KMS-11 (cell line): Measurements from ENCODE around the gene CACNA2D3.
"Not testable (repeated sequence)": the region's sequence is repeated elsewhere in the genome, so short reads cannot be mapped to it uniquely, and the experiment has no call there.

ENCODE experiments used
- H2AFZ ChIP-seq: fragments of 200-600 bp; sonication (generic); 2 replicates; pipeline ENCODE4 v1.6.1; 2016; ENCODE audit warnings: antibody characterized with exemption, mixed run types, low read depth
- H3K27ac ChIP-seq: fragments of 200-600 bp; sonication (generic); 2 replicates; pipeline ENCODE4 v1.6.1; 2016; ENCODE audit warnings: mild to moderate bottlenecking, mixed run types
- H3K27me3 ChIP-seq: fragments of 200-600 bp; sonication (generic); 2 replicates; pipeline ENCODE4 v1.6.1; 2017; ENCODE audit warnings: mild to moderate bottlenecking, low read depth, mixed run types, moderate library complexity; ENCODE audit not compliant: insufficient read depth
- H3K36me3 ChIP-seq: fragments of 200-600 bp; sonication (generic); 2 replicates; pipeline ENCODE4 v1.6.1; 2017; ENCODE audit warnings: mild to moderate bottlenecking, mixed run types; ENCODE audit not compliant: insufficient read depth
- H3K4me1 ChIP-seq: fragments of 200-600 bp; sonication (generic); 2 replicates; pipeline ENCODE4 v1.6.1; 2016; ENCODE audit warnings: mild to moderate bottlenecking, low read depth, mixed run types; ENCODE audit not compliant: poor library complexity, severe bottlenecking
- H3K4me2 ChIP-seq: fragments of 200-600 bp; sonication (generic); 2 replicates; pipeline ENCODE4 v1.7.0; 2016; ENCODE audit warnings: mild to moderate bottlenecking, mixed run types
- H3K4me3 ChIP-seq: fragments of 200-600 bp; sonication (generic); IDR thresholded peaks from 2 replicates; pipeline ENCODE4 v1.6.1; 2017; ENCODE audit warnings: low read depth, low read length, mixed read lengths; ENCODE audit not compliant: insufficient read depth
- H3K79me2 ChIP-seq: fragments of 200-600 bp; sonication (generic); 2 replicates; pipeline ENCODE4 v1.6.1; 2016; ENCODE audit warnings: low read depth, mixed run types; ENCODE audit not compliant: insufficient read depth
- H3K9ac ChIP-seq: fragments of 200-600 bp; sonication (generic); 2 replicates; pipeline ENCODE4 v1.6.1; 2016; ENCODE audit warnings: mild to moderate bottlenecking, mixed run types
- H4K20me1 ChIP-seq: fragments of 200-600 bp; sonication (generic); 2 replicates; pipeline ENCODE4 v1.6.1; 2016; ENCODE audit warnings: mild to moderate bottlenecking, mixed run types; ENCODE audit not compliant: insufficient read depth
- TF ChIP-seq, protein P1 (sequence below): fragments of 200-600 bp; sonication (generic); conservative IDR thresholded peaks from 2 replicates; pipeline ENCODE4 v1.6.1; 2017; ENCODE audit warnings: low read depth, mild to moderate bottlenecking, antibody characterized with exemption, low read length, moderate library complexity, mixed read lengths

Gene CACNA2D3

GRCh38 chr3:55094676-55095075 lies 972.3 kb downstream of the CACNA2D3 start:
- Histone ChIP-seq H3K27ac (no peak overlapping the region), H3K27me3 (no peaks in the 10 kb centered on the region), H3K79me2 (no peaks in the 10 kb centered on the region), H3K4me2 (no peak overlapping the region), H3K36me3 (no peaks in the 10 kb centered on the region), H3K9ac (no peak overlapping the region), H3K4me3 (no peak overlapping the region), H4K20me1 (no peaks in the 10 kb centered on the region), H2AFZ (no peak overlapping the region), H3K4me1 (no peaks in the 10 kb centered on the region)
- TF ChIP-seq, protein P1, sequence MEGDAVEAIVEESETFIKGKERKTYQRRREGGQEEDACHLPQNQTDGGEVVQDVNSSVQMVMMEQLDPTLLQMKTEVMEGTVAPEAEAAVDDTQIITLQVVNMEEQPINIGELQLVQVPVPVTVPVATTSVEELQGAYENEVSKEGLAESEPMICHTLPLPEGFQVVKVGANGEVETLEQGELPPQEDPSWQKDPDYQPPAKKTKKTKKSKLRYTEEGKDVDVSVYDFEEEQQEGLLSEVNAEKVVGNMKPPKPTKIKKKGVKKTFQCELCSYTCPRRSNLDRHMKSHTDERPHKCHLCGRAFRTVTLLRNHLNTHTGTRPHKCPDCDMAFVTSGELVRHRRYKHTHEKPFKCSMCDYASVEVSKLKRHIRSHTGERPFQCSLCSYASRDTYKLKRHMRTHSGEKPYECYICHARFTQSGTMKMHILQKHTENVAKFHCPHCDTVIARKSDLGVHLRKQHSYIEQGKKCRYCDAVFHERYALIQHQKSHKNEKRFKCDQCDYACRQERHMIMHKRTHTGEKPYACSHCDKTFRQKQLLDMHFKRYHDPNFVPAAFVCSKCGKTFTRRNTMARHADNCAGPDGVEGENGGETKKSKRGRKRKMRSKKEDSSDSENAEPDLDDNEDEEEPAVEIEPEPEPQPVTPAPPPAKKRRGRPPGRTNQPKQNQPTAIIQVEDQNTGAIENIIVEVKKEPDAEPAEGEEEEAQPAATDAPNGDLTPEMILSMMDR: no peak

DNA sequence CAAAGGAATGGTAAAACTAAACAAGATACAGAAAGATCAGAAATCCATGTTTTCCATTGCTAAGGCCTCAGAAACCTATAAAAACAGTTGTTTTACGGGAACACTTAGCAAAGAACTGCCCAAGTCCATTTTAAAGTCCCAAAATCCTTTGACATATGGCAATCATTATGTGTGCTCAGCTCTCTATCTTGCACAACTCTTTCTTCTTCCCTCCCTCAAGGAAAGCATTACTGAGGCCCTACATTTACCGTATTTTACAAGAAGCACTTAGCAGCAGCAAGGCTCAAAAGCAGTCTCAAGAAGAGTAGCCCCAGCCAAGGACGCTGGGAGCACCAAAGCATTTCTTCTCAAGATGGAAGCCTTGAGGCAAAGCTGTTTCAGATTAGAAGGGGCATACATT lies 975.1 kb downstream of the CACNA2D3 start:
- no peak overlapping the region for H3K4me2 ChIP-seq
- H3K79me2 ChIP-seq: no peaks in the 10 kb centered on the region
- no peak overlapping the region for H3K4me3 ChIP-seq
- H3K36me3 ChIP-seq: no peaks in the 10 kb centered on the region
- no peak overlapping the region for H3K27ac ChIP-seq
- H2AFZ ChIP-seq: no peak overlapping the region
- no peaks in the 10 kb centered on the region for H3K27me3 ChIP-seq
- H3K9ac ChIP-seq: no peak overlapping the region
- TF ChIP-seq, protein P1: no peak
- no peaks in the 10 kb centered on the region for H3K4me1 ChIP-seq
- no peaks in the 10 kb centered on the region for H4K20me1 ChIP-seq

GRCh38 chr3:55105647-55106046 lies 983.3 kb downstream of the CACNA2D3 start:
- no peak overlapping the region for H3K4me3 ChIP-seq
- TF ChIP-seq, protein P1: no peak
- H3K36me3 ChIP-seq: no peaks in the 10 kb centered on the region
- H4K20me1 ChIP-seq: no peaks in the 10 kb centered on the region
- no peaks in the 10 kb centered on the region for H3K4me1 ChIP-seq
- H3K27me3 ChIP-seq: no peaks in the 10 kb centered on the region
- no peak overlapping the region for H2AFZ ChIP-seq
- H3K9ac ChIP-seq: no peak overlapping the region
- no peak overlapping the region for H3K27ac ChIP-seq
- H3K79me2 ChIP-seq: no peaks in the 10 kb centered on the region
- H3K4me2 ChIP-seq: no peak overlapping the region

- H4K20me1 ChIP-seq: no peaks in the 10 kb centered on the region
- no peak overlapping the region for H3K4me2 ChIP-seq
- H3K9ac ChIP-seq: no peak overlapping the region
- no peaks in the 10 kb centered on the region for H3K36me3 ChIP-seq
- TF ChIP-seq, protein P1: no peak
- H3K4me1 ChIP-seq: no peaks in the 10 kb centered on the region
- no peaks in the 10 kb centered on the region for H3K27me3 ChIP-seq
- H3K79me2 ChIP-seq: no peaks in the 10 kb centered on the region
- no peak overlapping the region for H2AFZ ChIP-seq
- no peak overlapping the region for H3K27ac ChIP-seq
- H3K4me3 ChIP-seq: no peak overlapping the region
These were observed 984.8 kb downstream of the CACNA2D3 start for GRCh38 chr3:55107187-55107586.

GRCh38 chr3:55111906-55112305 lies 989.6 kb downstream of the CACNA2D3 start:
- H2AFZ ChIP-seq, H3K4me3 ChIP-seq, H3K36me3 ChIP-seq, H3K9ac ChIP-seq, H4K20me1 ChIP-seq, H3K4me2 ChIP-seq, H3K27me3 ChIP-seq, H3K4me1 ChIP-seq, H3K27ac ChIP-seq, H3K79me2 ChIP-seq: not testable (repeated sequence)
